Pancreas (tissue), 10 donors: ENCODE measurements around the gene CAPN10. TPM values are rescaled to one million over a fixed set of nuclear protein-coding genes. Genes with fewer than 3 reads are reported as not detected.
A peak's percentile ranks its signal among the peaks of the same experiment; 100 is the strongest.

ENCODE experiments used
- ATAC-seq, 4 donors: fragments of 200-7000 bp; cut with Tn5 transposase; one replicate each; pipeline versions ENCODE4 v1.8.0 to v1.9.1; 2020; ENCODE audit warnings: mild to moderate bottlenecking in 4 of 4, moderate library complexity in 4 of 4
- DNase-seq, 6 donors: peaks; one replicate each; pipeline ENCODE4 v3.0.0-alpha.2; 2020
- FAIRE-seq: peaks from 2 replicates; lab custom pipeline; 2012; peaks lifted over from hg19 to GRCh38; lab: Jason Lieb, UNC
- H3K27ac ChIP-seq, 4 donors: fragments of 200-600 bp; sonication (generic); 1 replicate in 3 of 4; 2 replicates in 1 of 4; pipeline versions ENCODE4 v1.5.0 to v1.8.0; 2020
- H3K27me3 ChIP-seq, 4 donors: fragments of 200-600 bp; one replicate each; pipeline ENCODE4 v1.8.0; 2021
- H3K36me3 ChIP-seq, 3 donors: fragments of 200-600 bp; sonication (generic) in 1 of 3; one replicate each; pipeline versions ENCODE4 v1.5.0 to v1.8.0; 2020 to 2021
- H3K4me1 ChIP-seq, 3 donors: fragments of 200-600 bp; one replicate each; pipeline ENCODE4 v1.8.0; 2021
- H3K4me3 ChIP-seq, 4 donors: fragments of 200-600 bp; sonication (generic) in 2 of 4; one replicate each; pipeline versions ENCODE4 v1.5.0 to v1.8.0; 2020 to 2021
- H3K9me3 ChIP-seq, 4 donors: fragments of 200-600 bp; one replicate each; pipeline ENCODE4 v1.8.0; 2021
- CTCF ChIP-seq, 4 donors: fragments of 200-600 bp; sonication (generic) in 3 of 4; IDR thresholded peaks; one replicate each; pipeline versions ENCODE4 v1.5.0 to v1.8.0; 2021; ENCODE audit warnings: antibody characterized with exemption in 4 of 4
- WGBS, 2 donors: extraction: QIAGEN DNeasy Blood & Tissue Kit; methylation state at CpG; one replicate each; pipeline ENCODE4 v1.1.7; 2013; 5-methylcytosine and 5-hydroxymethylcytosine counted together
- intact Hi-C, 3 donors: fragments of 100-400 bp; cut with DNase I; formaldehyde crosslinking; loops; one replicate each; pipeline versions ENCODE4 v1.11.1 to v1.14.2; 2022
- polyA plus RNA-seq, 2 donors: library from polyadenylated mRNA; stranded (reverse); fragments of 200-250 nt; gene quantifications; one replicate each; pipeline ENCODE4 v1.2.3, GENCODE V29; 2013
- total RNA-seq, 6 donors: library from RNA; stranded (reverse); fragmentation: NEBNext Ultra II Directional in 4 of 6; extraction: Animal tissue kit (Norgen Biotek cat#: 25700) in 4 of 6; gene quantifications; one replicate each; pipeline versions ENCODE4 v1.2.1 to v1.2.4, GENCODE V29; 2021 to 2023
- donor health status: healthy with polysubstance abuse.
- donor health status: DM: no; HTN: no; CAD: no; lungs with moderate emphysema.
- donor health status: DM: no; HTN: no; CAD: no.
- donor health status: control.
- donor health status: control.
- donor health status: Bipolar disorder and iron deficiency.
- donor health status: DM: yes; HTN: yes; CAD: no.
- donor health status: DM: no; HTN: no; CAD: no.
- donor health status: DM: no; HTN: no; CAD: no.
- donor health status: DM: yes; HTN: yes; CAD: no.

The CAPN10 gene
- total and polyA plus RNA-seq, 8 donors = 8.6 to 49.3 (median 12.7) TPM

GRCh38 chr2:240588006-240588655 is 1.6 kb downstream of the CAPN10 start:
- Histone ChIP-seq H3K4me3 (peak overlapping the region in 1 of 4 donors; percentile 96), H3K27me3 (no peaks in the 10 kb centered on the region), H3K9me3 (no peaks in the 10 kb centered on the region), H3K27ac (no peak overlapping the region), H3K36me3 (peaks cover 0 to 17% (median 0%) of the 10 kb centered on the region in 3 donors), H3K4me1 (peaks cover 10 to 23% (median 13%) of the 10 kb centered on the region in 3 donors)
- DNase-seq (peak in 2 of 6 donors; percentile 23 to 30), FAIRE-seq (no peak), ATAC-seq (no peak)
- intact Hi-C loops = no loop called here
- no peak for TF ChIP-seq CTCF (IDR thresholded peaks at IDR 0.05)
- WGBS, 2 donors = 72 to 80% methylated on average over 10 of the region's 10 CpGs

GRCh38 chr2:240588669-240589068 is 2.1 kb downstream of the CAPN10 start:
- Histone ChIP-seq H3K9me3 (no peaks in the 10 kb centered on the region), H3K27me3 (no peaks in the 10 kb centered on the region), H3K4me1 (peaks cover 10 to 23% (median 13%) of the 10 kb centered on the region in 3 donors), H3K4me3 (no peak overlapping the region), H3K36me3 (peaks cover 0 to 21% (median 0%) of the 10 kb centered on the region in 3 donors), H3K27ac (no peak overlapping the region)
- FAIRE-seq = no peak
- TF ChIP-seq CTCF (IDR thresholded peaks at IDR 0.05) = no peak
- 71 to 81% methylated on average over 4 of the region's 4 CpGs for WGBS, 2 donors
- ATAC-seq = no peak
- intact Hi-C loops = no loop called here
- peak in 1 of 6 donors; percentile 26 for DNase-seq

- no peaks in the 10 kb centered on the region for H3K27me3 ChIP-seq
- H3K27ac ChIP-seq = no peak overlapping the region
- TF ChIP-seq CTCF (IDR thresholded peaks at IDR 0.05) = no peak
- intact Hi-C loops = no loop called here
- DNase-seq (peak in 1 of 6 donors; percentile 31), FAIRE-seq (no peak), ATAC-seq (no peak)
- peaks cover 0 to 21% (median 0%) of the 10 kb centered on the region in 3 donors for H3K36me3 ChIP-seq
- no peaks in the 10 kb centered on the region for H3K9me3 ChIP-seq
- H3K4me3 ChIP-seq = no peak overlapping the region
- 81 to 85% methylated on average over 14 of the region's 14 CpGs for WGBS, 2 donors
- peaks cover 10 to 23% (median 13%) of the 10 kb centered on the region in 3 donors for H3K4me1 ChIP-seq
Observed at GRCh38 chr2:240589375-240589774, 2.8 kb downstream of the CAPN10 start.

- Histone ChIP-seq H3K27me3 (no peaks in the 10 kb centered on the region), H3K36me3 (peaks cover 0 to 21% (median 0%) of the 10 kb centered on the region in 3 donors), H3K9me3 (no peaks in the 10 kb centered on the region), H3K4me1 (peaks cover 4 to 18% (median 13%) of the 10 kb centered on the region in 3 donors), H3K4me3 (no peak overlapping the region), H3K27ac (no peak overlapping the region)
- ATAC-seq (no peak), FAIRE-seq (no peak), DNase-seq (peak in 1 of 6 donors; percentile 35)
- TF ChIP-seq CTCF (IDR thresholded peaks at IDR 0.05) = no peak
- WGBS, 2 donors = 77 to 82% methylated on average over 16 of the region's 16 CpGs
- intact Hi-C loops = no loop called here
Observed at GRCh38 chr2:240589850-240590525, 3.5 kb downstream of the CAPN10 start.
